NCI-H2107 treated with DMSO at 0.1 percent for 48 hours (cell line): ENCODE measurements around the gene FAM151A.

Source experiments
- DNase-seq: peaks from one replicate; lab custom pipeline; 2025; ENCODE audit not compliant: unreplicated experiment; lab: John Stamatoyannopoulos, UW

FAM151A gene

DNA sequence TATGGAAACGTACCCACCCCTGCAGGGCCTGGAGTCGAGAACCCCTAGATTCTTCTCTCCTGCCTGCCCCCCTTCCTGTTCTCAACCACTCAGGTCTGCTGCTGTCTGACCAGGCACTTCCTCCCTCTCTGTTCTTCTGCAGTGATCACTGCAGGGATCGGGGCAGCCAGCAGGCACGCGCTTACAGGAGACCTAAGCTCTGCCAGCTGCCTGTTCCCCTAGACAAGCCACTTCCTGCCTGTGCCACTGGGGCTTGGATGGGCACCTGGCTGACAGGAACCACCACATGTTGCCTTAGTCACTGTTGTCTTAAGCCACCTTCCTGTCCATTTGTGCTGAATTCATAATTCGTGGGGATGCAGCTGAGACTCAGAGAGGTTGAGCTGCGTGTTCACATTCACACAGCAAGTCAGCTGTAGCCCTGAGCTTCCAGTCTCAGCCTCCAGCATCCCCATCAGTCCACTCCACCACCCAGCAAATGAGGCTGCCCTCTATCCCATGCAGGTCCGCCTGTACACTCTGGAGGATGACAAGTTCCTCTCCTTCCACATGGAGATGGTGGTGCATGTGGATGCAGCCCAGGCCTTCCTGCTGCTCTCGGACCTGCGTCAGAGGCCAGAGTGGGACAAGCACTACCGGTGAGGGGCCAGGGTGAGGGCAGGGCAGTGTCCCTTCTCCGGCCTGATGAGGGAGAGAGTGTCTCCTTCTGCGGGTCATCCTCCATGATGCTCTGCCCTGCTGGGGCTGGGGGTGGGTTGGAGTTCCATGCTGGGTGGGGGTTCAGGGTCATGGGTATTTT is 18.6 kb downstream of the FAM151A start:
- no peak for DNase-seq

GRCh38 chr1:54604051-54604450 is 19.3 kb downstream of the FAM151A start:
- no peak for DNase-seq

DNA sequence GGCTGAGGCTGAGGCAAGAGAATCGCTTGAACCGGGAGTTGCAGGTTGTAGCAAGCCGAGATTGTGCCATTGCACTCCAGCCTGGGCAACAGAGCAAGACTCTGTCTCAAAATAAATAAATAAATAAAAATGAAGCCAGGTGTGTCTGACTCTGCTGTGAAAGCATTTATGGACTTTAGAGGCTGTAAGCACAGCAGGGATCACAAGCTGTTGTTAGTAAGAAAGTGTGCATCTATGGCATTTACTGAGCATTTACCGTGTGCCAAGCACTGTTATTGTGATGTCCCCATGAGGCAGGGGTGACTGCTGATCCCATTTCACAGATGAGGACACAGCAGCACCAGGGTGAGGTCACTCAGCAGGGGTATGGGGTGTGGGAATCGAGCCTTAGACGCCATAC is 20.1 kb downstream of the FAM151A start:
- no peak for DNase-seq

GRCh38 chr1:54602554-54602953 is 20.8 kb downstream of the FAM151A start:
- DNase-seq = no peak

DNA sequence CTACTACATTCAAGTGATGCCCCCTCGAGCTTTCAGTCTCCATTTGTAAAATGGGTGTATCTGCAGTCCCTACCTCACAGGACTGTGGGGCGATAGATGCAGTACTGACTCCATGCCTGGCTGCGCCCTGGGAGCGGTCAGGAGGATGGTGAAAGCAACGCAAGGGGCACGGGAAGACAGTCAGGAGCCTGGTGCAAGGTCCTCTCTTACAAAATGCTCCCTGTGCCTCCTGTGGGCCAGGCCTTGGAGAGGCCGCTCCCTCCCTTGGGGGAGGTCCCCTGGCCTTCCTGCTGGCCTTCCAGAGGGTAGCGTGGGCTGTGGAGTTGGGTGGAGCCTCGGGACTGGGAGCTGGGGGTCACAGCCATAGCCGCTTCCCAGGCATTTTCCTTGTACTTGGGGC is 21.6 kb downstream of the FAM151A start:
- no peak for DNase-seq

DNA sequence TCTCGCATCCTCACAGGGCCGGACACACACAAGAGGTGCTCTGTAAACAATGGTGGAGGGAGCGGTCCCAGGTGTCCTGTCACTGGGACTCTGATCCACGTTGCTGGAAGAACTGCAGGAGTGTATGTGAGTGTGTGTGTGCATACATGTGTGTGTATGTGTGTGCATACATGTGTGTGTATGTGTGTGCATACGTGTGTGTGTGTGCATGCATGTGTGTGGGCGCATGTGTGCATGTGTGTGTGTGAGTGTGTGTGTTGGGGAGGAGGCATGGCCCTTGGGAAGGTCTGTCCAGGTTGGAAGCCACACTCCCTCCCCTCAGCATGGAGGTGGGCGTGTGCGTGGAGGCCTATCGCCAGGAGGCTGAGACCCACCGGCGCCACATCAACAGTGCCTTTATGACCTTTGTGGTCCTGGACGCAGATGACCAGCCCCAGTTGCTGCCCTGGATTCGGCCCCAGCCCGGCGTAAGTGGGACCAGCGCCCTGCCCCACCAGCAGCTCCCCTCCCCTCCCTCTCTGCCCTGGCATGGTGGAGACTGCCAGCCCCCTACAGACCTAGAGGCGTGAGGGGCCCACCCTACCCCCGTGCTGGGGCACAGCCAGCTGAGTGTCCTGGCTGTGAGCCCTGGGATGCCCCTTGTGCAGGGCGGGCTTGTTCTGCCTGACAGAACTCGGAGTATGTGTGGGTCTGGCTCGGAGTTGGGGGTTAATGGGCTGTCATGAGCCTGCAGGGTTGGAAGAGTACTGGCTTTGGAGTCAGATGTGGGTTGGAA is 22.2 kb downstream of the FAM151A start:
- no peak for DNase-seq

DNA sequence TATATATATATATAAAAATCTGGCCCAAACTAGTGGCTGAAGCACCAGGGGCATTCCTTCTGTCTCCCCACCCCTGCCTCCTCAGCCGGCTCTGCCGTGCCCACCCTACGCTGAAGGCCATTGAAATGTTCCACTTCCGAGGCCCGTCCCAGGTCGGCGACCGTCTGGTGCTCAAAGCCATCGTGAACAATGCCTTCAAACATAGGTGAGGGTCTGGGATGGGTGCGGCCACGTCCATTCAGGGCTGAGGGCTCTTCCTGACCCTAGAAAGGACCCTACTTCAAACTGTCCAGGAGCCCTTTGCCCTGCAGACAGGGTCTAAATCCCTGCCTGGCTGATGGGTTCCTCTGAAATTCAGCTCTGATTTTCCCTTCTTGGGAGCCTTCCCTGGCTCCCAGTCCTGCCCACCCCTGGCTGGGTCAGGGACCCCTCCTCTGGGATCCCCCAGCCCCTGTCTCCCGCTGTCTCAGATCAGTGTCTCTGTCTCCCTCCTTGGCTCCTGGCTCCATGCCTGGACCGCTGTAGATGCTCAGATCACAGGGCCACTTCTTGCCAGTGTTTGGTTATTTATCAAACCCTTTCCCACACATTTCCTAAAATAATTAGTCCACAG is 24.0 kb downstream of the FAM151A start:
- DNase-seq = no peak

DNA sequence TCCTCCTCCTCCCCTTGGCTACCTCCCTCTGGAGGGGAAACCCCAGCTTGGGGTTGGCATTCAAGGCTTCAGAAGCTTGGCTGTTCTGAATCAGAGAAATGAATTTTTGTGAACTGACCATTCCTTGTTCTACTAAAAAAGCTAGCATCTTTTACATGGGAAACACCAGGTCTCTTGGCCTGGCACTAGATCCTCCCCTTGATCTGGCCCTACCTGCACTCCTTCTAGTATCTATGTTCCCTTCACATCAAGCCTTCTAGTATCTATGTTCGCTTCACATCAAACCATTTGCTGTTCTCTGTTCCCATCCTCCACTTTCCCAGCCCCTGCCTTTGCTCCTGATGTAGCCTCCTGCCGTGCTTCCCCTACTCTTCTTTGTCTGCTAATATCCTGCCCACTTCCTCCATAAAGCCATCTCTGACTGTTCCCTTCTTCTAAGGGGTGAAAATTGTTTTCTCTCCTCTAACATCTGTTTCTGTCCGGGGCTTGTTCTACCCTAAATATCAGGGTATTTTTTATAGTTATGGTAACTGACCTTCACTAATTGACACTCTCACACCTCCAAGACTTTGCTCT is 25.8 kb downstream of the FAM151A start:
- DNase-seq = no peak

DNA sequence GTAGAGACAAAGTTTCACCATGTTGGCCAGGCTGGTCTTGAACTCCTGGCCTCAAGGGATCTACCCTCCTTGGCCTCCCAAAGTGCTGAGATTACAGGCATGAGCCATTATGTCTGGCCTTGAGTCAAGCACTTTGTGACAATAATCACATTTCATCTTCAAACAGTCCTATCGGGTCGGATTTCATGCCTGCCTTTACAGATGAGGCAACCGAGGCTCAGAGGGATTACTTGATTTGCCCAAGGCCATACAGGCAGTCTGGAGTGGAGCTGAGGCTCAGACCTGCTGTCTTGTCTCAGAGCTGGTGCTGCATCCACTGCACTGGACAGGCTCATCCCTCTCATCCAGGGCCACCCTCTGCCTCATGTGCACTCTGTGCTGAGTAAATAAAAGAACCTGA is 26.6 kb downstream of the FAM151A start:
- no peak for DNase-seq

DNA sequence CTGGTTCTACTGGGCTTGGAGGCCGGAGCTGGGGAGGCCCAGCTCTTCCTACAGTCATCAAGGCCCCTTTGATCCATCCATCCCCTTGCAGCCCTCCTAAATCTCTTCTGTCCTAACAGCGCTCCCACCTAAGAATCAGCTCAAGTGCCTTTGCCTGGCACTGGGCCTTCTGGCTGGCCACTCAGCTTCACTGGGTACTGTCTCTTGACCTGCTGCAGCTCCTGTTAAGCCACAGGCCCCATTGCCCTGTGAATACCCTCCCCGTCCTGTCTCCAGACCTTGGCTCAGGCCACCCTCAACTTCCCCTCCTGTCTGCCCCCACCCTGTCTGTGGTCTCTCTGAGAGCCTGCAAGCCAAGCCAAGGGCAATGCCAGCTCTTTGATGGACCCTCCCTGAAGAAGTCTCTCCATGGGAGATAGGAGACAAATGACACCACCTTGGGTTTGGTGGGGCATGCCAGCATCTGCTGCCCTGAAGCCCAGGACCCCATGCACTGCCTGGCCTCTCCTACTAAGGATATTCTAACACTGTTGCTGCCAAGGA is 27.3 kb downstream of the FAM151A start:
- no peak for DNase-seq

DNA sequence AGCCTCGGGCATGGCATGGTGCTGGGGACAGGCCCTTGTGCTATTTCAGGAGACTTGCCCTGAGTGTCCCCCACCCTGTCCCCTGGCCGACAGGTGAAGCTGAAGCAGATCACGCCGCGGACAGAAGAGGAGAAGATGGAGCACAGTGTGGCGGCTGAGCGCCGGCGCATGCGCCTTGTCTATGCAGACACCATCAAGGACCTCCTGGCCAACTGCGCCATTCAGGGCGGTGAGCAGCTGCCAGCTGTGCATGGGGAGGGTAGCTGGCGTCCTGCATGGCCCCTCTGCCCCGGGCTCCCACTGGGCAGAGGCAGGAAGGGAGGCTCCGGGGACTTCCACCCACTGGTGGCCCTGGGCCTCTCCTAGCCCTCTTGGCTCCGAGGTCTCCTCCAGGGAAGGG is 28.9 kb downstream of the FAM151A start:
- DNase-seq = no peak

- no peak for DNase-seq
These were observed 29.7 kb downstream of the FAM151A start for GRCh38 chr1:54593571-54594160.

DNA sequence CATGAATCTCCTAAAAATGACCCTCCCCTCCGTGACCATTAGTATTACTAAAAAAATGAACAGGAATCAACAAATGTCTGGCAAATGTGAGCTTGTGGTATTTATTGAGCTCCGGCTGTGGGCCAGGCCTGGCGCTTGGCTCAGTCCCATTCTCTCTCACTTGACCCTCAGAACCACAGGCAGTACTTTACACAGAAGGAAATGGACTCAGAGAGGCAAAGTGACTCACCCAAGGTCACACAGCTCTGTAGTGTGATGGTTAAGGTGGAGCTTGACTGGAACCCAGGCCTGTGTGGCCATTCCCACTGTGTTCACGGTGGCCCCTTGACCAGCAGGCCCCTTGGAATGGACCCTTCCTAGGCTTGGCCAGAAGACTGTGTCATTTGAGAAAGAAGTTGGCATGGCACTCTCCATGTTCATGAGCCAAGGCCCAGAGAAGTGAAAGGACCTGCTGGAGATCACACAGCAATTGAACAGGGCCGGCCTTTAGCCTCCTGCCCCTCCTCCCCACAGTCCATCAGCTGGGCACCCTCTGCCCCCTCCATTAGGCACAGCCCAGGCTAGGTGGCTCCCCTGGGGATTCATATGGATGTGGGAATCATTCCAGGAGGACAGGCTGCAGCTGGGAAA is 32.1 kb downstream of the FAM151A start:
- no peak for DNase-seq

GRCh38 chr1:54588377-54588776 is 34.9 kb downstream of the FAM151A start:
- no peak for DNase-seq

DNA sequence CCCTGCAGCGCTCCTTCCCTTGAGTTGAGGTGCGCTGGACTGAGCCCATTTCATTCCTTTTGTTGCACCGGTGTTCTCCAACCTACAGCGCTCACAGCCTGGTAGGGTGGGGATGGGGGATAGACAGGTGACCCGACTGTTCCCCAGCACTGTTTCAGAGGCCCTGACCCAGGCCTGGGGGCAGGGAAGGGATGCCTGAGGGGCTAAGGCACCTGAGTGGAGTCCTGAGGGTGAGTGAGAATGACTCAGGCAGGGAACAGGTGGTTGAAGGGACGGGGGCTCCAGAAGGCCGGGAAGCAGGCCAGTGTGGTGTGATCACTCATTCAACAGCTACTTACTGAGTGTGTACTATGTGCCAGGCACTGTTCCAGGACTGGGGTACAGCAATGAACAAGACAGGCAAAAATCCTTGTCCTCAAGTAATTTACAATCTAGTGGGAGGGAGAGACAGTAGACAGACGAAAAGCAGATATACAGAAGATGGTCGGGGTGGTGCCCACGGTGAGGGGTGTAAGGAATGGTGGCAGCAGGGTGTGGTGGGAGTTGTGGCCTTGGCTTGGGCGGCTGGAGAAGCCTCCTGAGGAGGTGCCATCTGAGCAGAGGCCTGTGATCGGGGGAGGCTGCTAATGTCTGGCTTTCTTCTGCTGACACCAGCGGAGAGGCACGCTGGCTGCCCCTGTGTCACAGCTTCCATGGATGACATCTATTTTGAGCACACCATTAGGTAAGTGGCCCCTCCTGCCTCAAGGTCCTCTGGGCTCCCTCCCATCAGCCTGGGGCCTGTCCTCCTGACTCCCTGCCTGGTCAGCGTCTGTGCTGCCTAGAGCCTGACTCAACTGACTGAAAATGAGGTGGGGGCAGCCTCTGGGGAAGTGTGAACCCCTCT is 37.9 kb downstream of the FAM151A start:
- no peak for DNase-seq

- no peak for DNase-seq
These were observed 38.8 kb downstream of the FAM151A start for GRCh38 chr1:54584575-54584974.

DNA sequence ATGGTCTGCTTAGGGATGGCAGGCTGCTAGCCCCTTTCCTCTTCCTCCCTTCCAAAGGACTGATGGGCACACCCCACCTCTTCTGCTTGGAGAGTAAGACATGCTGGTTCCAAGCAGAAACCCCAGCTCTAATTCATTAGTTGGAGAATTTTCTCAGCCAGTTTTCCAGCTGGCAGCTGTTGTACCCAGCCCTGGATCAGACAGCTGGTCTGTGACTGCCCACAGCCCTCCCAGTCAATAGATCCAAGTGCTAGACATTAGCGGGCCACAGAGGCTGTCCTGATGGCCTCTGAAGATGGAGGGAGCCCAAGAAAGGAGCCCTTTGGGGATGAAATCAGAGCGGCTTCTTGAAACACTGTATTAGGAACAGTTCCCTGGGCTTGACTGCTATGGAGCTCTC is 39.5 kb downstream of the FAM151A start:
- DNase-seq = no peak

DNA sequence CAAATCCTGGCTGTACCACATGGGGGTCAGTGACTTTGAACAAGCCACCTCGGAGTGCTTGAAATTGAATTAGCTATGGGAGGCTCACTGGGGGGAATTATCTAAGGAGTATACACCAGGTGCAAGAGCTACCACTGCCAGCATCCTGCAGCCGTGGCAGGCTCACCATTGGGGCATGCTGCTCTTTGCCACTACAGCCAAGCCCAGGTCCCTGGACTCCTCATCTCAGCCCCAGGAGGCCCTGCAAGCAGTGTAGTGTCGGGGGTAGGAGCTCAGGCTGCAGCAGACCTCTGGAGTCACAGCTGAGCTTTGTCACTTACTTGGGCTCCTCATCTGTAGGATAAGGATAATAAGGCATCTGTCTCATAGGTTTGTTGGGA is 40.0 kb downstream of the FAM151A start:
- DNase-seq = no peak

- no peak for DNase-seq
These were observed 40.6 kb downstream of the FAM151A start for GRCh38 chr1:54582566-54583306.
